ENCODE data around the gene PPP1R12B. TPM values are rescaled to one million over a fixed set of nuclear protein-coding genes. Genes with fewer than 3 reads are reported as not detected.
A peak's percentile ranks its signal among the peaks of the same experiment; 100 is the strongest.

Gene PPP1R12B
- total RNA-seq, 1 donor: 21.6 TPM

- no peak for TF ChIP-seq CTCF (IDR thresholded peaks at IDR 0.05; ENCODE audit: insufficient read depth, low read depth, low read length)
Measured at GRCh38 chr1:202575918-202576653, 227.6 kb downstream of the PPP1R12B start.

GRCh38 chr1:202576816-202577215 lies 228.3 kb downstream of the PPP1R12B start:
- peak; percentile 69 for DNase-seq (ENCODE audit: low read depth)
- no peak overlapping the region for H3K4me3 ChIP-seq (ENCODE audit: low read depth, low read length)
- TF ChIP-seq CTCF (IDR thresholded peaks at IDR 0.05; ENCODE audit: insufficient read depth, low read depth, low read length): no peak

More at GRCh38 chr1:202575918-202576653, 227.6 kb downstream of the PPP1R12B start:
- no peak for DNase-seq (ENCODE audit: low read depth)
- H3K4me3 ChIP-seq (ENCODE audit: low read depth, low read length): no peak overlapping the region

- no peak overlapping the region for H3K4me3 ChIP-seq (ENCODE audit: low read depth, low read length)
- peak; percentile 37 for DNase-seq (ENCODE audit: low read depth)
Measured at GRCh38 chr1:202577381-202577780, 228.9 kb downstream of the PPP1R12B start.

GRCh38 chr1:202578001-202578504 lies 229.6 kb downstream of the PPP1R12B start:
- no peak overlapping the region for H3K4me3 ChIP-seq (ENCODE audit: low read depth, low read length)
- TF ChIP-seq CTCF (IDR thresholded peaks at IDR 0.05; ENCODE audit: insufficient read depth, low read depth, low read length): no peak
- DNase-seq (ENCODE audit: low read depth): peak; percentile 81

More at GRCh38 chr1:202577381-202577780, 228.9 kb downstream of the PPP1R12B start:
- TF ChIP-seq CTCF (IDR thresholded peaks at IDR 0.05; ENCODE audit: insufficient read depth, low read depth, low read length): no peak

- TF ChIP-seq CTCF (IDR thresholded peaks at IDR 0.05; ENCODE audit: insufficient read depth, low read depth, low read length): no peak
- DNase-seq (ENCODE audit: low read depth): peak; percentile 70
- no peak overlapping the region for H3K4me3 ChIP-seq (ENCODE audit: low read depth, low read length)
Measured at GRCh38 chr1:202578565-202578964, 230.1 kb downstream of the PPP1R12B start.

- peak; percentile 86 for DNase-seq (ENCODE audit: low read depth)
- TF ChIP-seq CTCF (IDR thresholded peaks at IDR 0.05; ENCODE audit: insufficient read depth, low read depth, low read length): no peak
- H3K4me3 ChIP-seq (ENCODE audit: low read depth, low read length): no peak overlapping the region
Measured at GRCh38 chr1:202579806-202580205, 231.3 kb downstream of the PPP1R12B start.

All from fibroblast of villous mesenchyme (primary cell).